Stimulated activated CD4-positive, alpha-beta T cell treated with anti-CD3 and anti-CD28 coated beads, Interleukin-2, amount 100 ng/mL, for 24 hours (primary cell): ENCODE results near the gene PCGF2.

Source experiments
- DNase-seq, 2 donors: peaks; one replicate each; pipeline ENCODE4 v3.0.0-alpha.2; 2020

The PCGF2 gene

DNA sequence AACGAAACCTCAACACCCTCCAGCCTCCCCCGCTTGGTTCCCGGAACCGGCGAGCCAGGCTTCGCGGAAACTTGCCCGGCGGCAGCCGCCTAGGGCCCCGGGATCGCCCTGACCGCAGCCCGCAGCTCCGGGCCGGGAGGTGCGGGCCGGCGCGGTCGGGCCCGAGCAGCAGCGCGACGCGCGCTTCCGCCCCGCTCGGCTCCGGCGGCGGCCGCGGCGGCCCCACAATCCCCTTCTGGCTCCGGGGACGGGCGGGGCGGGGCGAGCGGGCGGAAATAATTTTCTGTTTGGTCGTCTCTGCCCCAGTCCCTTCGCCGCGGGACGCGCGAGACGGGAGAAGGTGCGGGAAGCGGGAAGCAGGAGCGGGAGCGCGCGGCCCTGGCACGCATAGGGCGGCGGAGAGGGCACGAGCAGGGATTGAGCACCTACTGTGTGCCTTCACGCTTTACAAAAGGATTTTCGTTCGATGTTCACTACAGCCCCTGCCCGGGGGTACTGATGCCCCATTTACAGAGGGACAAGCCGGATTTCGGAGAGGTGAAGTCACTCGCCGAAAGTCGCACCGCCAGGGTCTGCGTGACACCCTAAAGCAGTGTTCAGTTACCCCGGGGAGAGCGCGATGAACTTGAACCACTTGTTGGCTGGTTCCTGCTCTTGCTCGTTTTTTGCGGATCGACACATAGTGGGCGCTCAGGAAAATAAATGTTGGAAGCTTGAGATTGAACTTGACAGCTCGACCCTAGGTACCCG is 45.8 kb downstream of the PCGF2 start:
- DNase-seq: peak; percentile 80 to 83

DNA sequence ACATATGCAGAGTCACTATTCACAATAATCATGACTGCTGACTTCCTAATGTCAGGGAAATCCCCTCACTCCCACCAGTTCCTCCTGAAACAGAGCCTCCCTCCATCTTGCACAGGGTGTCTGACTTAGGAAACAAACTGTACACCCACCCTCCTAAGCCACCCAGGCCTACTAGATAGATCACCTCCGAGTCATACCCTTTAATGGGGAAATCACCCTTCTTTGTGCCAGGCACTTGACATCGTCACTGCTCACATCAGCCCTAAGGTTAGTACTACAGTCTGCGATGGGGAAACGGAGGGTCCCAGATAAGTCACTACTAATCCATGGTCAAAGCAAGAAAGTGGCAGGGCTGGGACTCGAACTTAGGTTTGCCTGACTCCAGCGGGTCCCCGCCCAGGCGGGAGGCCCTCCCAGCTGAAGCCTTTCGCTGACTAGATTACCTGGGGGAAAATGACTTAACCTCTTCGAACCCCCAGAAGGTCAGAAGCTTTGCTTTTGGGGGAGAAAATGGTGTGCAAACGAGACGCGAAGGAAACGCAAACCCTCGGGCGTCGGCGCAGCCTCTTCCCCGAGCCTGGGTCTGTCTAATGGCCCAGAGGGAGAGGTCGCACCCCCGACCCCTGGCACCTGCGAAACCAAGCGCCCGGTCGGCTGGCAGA is 46.5 kb downstream of the PCGF2 start:
- DNase-seq: peak; percentile 86 to 87

DNA sequence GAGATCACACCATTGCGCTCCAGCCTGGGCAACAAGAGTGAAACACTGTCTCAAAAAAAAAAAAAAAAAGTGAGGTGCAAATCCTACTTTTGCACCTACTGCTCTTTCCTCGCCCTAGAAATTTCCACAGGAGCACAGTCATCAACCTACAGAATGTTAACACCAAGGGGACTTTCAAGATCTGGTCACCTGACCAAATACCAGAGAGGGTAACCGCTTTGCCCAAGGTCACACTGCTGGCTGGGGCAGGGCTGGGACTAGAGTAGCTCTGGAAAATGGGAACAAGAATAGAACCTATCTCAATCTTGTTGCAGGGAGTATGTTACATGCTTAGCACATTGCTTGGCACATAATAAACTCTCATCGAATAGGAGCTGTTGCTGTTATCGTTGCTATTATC is 49.4 kb downstream of the PCGF2 start:
- no peak for DNase-seq

DNA sequence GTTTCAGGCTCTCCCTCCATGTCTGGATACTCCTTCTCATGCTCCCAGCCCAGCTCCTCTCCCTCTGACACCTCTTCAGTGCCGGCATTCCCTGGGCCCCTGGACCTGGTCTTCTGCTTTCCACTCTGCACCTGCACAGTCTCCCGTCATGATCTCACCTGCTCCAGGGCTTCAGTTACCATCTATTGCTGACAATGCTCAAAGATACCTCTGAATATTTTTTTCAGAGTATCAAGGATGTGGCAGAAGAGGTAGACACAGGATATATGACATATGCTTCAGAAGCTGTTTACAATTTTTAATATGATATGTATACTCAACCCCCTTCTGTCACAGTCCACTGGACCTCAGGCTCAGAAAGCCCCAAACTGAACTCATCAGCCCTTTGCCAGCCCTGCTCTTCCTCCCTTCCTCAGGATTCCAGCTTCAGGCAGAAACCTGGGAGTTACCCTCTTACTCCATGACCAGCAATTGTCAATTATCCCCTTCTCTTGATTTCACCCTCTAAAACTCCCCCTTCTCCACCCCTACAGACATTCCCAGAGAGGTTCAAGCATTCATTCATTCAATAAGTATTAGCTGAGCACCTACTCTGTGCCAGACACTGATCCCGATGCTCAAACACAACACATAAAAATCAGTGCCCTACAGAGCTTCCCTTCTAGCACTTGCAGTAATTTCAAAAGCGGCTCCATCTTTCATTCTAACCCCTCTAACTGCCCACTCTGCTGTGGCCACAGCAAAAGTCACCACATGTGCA is 50.9 kb downstream of the PCGF2 start:
- no peak for DNase-seq

DNA sequence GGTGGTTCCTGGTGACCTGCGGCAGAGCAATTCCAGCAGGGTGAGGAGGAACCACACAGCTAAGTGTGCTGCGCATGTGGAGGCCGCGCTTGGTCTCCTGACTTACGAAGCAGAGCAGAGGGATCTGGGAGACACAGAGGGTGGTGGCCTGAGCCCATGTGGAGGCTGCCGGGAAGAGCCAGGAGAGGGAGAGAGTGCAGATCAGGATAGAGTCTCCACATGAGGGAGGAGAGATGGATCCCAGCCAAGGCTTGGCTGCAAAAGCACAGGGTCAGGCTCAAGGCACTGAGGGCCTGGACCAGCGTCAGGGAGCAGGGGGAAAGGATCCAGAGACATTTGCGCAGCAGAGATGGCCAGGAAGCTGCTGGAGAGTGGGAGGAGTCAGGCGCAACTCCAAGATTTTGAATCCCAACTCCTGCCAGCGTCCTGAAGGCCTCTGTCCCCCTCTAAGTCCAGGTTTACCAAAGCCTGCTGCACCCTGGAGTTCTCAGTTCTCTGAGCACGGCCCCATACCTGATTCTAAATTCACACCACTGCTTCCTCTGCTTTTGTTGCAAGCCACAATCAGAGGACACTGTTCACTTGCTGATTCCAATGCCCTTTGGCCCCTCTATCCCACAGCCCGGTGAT is 54.3 kb downstream of the PCGF2 start:
- DNase-seq: no peak

DNA sequence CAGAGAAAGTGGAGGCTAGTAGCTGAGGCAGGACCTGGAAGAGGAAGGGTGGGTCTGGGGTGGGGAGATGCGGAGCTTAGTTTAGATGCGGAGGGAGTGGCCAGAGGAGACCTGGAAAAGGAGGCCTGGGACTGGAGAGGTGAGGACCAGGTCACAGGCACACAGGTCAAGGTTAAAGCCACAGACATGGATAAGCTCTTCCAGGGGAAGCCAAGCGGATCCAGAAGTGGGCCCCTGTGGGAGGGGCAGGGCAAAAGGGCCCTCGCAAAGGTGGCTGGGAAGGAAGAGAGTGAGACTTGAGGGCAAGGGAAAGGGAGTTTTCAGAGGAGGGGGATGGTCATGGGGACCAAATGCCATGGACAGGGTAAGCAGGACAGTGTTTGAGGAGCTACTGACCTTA is 57.0 kb downstream of the PCGF2 start:
- DNase-seq: no peak

DNA sequence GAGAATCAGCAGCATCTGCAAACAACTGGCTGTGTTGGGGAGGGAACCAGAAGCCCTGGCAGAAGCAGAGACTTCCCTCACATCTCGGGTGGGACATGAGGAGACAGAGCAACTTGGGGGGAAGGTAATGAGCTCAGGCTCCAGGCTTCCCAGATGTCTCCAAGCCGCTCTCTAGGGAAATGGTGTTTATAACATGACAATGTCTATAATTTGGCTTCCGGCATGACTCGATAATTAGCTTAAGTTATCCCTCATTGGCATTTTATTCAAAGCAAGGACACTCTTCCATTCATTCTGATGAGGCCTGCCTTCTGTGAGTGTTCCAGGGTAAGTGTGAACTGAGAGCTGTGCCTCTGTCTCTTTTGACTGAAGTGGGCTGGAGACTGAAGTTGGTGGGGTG is 57.8 kb downstream of the PCGF2 start:
- DNase-seq: no peak

DNA sequence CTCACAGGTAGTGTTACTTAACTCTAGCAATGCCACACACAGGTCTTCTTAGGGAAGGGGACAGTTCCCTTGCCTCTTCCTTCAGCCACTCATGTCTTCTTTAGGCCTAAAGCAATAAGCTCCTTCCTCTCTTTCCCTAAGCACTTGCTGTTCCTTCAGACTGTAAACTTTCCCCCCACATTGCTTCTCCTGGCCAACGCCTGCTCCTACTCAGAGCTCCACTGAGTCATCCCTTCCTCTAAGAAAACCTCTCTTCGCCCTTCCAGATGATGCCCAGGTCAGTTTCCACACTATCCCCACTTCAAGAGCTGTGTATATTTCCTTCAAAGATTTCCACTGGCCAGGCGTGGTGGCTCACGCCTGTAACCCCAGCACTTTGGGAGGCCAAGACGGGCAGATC is 60.9 kb downstream of the PCGF2 start:
- DNase-seq: no peak

DNA sequence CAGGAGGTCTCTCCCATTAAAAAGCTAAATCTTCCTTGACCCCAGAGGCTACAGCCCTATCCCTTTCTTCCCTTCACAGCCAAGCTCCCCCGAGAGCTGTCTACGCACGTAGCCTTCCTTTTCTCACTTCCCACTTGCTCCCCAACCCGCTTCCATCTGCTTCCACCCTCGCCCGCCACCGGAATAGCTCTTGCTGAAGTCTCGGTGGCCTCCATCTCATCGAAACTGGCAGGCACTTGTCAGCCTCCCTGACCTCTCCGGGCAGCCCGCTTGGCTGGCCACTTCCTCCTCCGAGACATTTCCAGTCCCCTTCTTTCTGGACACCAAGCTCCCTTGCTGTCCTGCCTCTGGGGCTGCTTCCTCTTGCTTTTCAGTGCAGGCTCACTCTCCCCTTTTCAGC is 62.6 kb downstream of the PCGF2 start:
- DNase-seq: no peak
